ENCODE measurements around the gene GSTCD.

DNA sequence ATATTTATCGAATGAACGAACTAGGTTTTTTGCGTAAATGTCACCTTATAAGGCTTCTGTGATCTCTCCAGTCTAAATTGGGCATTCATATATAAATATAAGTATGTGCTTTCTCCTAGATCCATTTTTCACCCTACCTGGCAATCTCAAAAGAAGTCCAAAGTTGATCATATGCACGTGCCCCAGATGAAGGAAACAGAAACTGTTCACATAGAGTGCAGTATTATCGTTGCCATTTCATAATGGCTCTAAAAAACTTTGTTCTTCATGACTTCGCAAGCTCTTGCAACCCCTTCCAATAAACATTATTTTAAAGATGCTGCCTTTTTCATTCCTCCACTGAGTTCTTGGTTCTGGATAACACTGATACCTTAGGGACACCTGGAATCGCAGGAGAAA, 803 bp upstream of the GSTCD start:
- TF ChIP-seq, protein P1, sequence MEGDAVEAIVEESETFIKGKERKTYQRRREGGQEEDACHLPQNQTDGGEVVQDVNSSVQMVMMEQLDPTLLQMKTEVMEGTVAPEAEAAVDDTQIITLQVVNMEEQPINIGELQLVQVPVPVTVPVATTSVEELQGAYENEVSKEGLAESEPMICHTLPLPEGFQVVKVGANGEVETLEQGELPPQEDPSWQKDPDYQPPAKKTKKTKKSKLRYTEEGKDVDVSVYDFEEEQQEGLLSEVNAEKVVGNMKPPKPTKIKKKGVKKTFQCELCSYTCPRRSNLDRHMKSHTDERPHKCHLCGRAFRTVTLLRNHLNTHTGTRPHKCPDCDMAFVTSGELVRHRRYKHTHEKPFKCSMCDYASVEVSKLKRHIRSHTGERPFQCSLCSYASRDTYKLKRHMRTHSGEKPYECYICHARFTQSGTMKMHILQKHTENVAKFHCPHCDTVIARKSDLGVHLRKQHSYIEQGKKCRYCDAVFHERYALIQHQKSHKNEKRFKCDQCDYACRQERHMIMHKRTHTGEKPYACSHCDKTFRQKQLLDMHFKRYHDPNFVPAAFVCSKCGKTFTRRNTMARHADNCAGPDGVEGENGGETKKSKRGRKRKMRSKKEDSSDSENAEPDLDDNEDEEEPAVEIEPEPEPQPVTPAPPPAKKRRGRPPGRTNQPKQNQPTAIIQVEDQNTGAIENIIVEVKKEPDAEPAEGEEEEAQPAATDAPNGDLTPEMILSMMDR (IDR thresholded peaks at IDR 0.05) = no peak
- TF ChIP-seq POLR2A (IDR thresholded peaks at IDR 0.05) (no peak), EP300 (IDR thresholded peaks at IDR 0.05) (no peak), POLR2AphosphoS5 (IDR thresholded peaks at IDR 0.05) (no peak)

Measured in upper lobe of left lung (tissue), 4 donors.